ENCODE results near the gene ZNF783.

DNA sequence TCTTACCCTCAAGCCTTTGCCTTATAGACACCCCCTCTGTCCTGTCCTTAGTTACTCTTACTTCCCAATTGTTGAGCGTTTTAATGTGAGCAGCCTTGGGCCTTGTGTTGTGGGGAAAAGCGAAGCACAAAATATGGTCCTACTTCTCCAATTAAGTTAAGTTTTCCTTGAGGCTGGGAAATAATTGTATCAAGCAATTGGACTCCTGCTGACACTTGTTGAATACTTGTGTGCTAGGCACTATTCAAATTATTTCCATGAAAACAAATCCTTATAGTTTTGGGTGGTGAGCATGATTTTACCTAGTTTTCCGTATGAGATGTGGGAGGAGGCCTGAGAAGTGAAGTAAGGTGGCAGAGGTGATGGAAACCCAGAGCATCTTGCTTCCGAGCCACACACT, 5.4 kb upstream of the ZNF783 start:
- TF ChIP-seq POLR2A (IDR thresholded peaks at IDR 0.05; ENCODE audit: low read length) (no peak), GATA1 (IDR thresholded peaks at IDR 0.05; ENCODE audit: low read depth, low read length) (no peak)
